ENCODE results near the gene TM7SF3. TPM values are rescaled to one million over a fixed set of nuclear protein-coding genes. Genes with fewer than 3 reads are reported as not detected.
A peak's percentile ranks its signal among the peaks of the same experiment; 100 is the strongest.

TM7SF3 gene
- total RNA-seq, 1 donor from 2014 or later, result 99.0 TPM

DNA sequence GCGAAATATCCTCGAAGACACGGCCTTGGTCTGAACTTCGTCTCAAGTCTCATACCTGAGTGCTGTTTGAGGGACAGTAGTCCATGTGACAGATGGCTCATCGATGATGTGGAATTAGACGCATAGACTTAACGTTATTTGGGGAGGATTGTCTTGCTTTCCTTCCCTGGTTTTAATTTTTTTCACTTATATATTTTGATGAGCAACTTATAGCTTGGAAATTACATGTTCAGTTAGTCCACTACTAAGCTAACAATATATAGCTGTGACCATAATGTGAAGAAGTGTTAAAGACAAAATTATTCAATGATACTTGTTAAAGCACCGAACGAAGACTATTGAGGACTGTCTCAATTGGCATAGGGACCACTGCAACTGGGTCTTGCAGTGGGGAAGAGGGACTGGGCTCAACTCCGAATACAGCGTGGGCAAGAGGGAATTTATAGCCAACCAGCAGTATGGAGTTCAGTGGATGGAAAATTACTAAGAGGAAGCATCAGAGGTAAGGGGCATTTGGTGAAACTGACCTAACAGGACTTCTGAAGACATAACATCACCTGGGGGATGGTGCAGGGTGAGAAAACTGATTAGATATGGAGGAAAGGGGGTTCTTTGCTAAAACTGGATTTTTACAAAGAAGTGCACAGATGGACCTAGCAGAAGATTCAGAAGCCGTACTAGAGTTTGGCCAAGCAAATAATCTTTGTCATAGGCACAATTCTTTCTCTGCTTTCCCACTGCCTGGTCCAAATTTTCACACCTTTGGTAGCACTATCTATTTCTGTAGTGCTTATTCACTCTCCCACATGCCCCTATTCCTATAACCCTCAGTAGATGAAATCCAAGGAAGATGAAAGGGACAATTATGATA, 910 bp upstream of the TM7SF3 start:
- DNase-seq (ENCODE audit: low read depth in 2 of 2), result no peak

DNA sequence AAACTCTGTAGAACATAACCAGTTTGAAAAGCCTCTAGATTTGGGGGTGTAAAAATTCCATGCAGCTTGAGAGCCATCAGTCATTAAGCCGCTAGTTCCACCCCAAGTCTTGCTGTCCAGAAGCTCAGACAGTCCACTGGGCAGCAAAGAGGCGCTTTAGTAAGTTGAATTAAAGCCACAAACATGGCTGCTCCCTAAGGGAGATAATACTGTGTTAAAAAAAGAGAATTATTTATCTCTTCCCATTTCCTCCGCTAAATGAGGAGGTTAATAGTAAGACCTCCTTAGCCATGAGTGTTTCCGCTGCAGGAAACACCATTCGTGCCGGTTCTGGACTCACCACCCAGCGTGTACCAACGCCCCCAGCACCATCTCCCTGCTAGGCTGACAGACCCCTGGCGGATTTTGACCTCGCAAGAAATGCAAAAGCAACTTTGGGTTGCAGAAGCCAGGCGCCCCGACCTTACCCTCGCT, 536 bp downstream of the TM7SF3 start:
- DNase-seq (ENCODE audit: low read depth in 2 of 2), result peak; percentile 41 to 65

DNA sequence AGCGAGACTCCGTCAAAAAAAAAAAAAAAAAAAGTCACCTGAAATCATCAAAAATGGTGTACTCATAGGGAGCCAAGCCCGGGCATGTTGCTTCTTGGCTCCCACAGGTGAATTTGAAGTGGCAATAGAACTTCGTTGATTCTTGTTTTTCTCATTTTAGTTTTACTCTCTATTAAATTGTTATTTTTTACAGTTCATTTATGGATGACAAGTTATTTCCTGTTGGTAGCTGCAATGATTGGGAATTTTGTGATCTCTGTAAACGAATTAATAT, 1.3 kb downstream of the TM7SF3 start:
- DNase-seq (ENCODE audit: low read depth in 2 of 2), result peak in 1 of 2 donors; percentile 19

DNA sequence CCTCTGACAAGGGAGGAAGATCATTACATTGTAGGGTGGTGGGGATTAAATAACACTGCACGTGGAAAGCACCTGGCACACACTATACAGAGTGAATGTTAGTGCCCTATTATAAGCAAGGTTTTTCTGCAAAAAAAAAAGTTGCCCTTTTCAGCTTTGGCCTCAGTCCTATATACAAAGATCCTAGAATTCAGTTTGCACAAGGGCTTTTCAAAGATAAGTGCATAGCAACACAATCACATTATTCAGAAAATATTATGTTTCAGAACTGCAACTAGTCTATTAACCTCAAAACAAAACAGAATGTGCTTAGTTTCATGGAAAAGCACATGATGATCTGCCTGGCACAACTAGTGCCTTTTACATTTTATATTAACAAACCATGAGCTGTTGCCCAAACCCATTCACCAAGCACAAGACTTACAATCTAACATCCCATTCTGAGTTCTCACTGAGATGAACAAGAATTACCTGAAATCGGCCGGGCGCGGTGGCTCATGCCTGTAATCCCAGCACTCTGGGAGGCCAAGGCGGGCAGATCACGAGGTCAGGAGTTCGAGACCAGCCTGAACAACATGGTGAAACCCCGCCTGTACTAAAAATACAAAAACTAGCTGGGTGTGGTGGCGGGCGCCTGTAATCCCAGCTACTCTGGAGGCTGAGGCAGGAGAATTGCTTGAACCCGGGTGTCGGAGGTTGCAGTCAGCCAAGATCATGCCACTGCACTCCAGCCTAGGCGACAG, 1.8 kb downstream of the TM7SF3 start:
- peak in 1 of 2 donors; percentile 44 for DNase-seq (ENCODE audit: low read depth in 2 of 2)

DNA sequence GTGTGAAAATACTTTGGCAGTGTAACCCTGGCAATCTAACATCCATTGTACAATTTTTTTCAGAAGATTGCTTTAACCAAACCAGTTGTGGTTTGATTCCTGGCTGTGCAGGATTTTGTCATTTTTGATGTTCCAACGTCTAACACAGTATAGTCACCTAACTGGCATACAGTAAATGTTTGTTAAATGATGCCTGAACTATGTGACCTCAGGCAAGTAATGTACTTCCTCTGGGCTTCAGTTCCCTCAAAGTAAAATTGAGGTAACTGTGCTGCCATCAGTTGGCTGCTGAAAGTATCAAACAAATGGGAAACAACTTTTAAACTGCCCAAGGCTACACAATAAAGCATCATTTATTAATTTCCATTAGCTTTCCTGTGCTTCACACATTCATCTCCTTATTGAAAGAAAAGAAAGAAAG, 4.3 kb downstream of the TM7SF3 start:
- peak in 1 of 2 donors; percentile 35 for DNase-seq (ENCODE audit: low read depth in 2 of 2)

DNA sequence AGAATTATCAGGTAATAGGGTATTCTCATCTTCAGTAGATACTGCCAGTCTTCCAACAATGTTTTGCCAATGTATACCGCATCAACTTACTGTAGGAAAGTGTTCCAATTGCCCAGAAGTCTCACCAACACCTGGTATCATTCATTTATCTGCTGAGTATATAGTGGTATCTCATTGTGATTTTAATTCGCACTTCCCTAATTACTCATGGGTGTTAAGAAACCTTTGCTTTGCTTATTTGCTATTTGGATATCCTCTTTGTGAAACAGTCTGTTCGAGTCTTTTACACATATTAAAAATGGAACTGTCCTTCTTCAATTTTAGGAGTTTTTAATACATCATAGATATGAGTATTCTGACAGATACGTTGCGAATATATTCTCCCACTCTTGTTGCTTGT, 6.1 kb downstream of the TM7SF3 start:
- no peak for DNase-seq (ENCODE audit: low read depth in 2 of 2)

DNA sequence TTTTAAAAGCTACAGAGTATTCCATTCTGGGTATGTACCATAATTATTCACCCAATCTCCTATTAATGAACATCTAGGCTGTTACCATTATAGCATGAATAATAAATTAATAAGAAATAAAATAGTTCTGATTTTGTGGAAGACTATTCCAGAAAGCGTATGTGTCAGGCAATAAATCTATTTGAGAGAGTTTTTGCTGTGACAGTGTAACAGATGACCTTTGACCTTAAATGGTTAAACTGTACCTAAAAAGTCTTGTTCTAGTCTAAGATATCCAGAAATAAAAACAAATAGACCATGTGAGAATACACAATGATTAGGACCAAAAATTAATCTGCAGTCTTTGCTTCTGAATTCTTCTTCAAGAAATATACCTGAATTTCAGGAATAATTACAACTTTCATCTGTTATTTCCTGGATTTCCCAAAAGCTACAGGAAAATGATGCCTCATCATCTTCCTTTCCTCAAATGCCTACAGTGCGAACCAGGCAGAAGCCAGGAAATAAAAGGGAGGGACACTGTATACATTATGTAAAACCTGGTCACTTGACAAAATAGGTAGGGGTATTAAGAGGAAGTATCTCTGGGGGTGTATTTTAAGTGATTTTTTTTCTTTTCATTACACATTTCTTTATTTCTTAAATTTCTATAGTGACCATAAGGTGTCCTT, 7.3 kb downstream of the TM7SF3 start:
- peak in 1 of 2 donors; percentile 52 for DNase-seq (ENCODE audit: low read depth in 2 of 2)

DNA sequence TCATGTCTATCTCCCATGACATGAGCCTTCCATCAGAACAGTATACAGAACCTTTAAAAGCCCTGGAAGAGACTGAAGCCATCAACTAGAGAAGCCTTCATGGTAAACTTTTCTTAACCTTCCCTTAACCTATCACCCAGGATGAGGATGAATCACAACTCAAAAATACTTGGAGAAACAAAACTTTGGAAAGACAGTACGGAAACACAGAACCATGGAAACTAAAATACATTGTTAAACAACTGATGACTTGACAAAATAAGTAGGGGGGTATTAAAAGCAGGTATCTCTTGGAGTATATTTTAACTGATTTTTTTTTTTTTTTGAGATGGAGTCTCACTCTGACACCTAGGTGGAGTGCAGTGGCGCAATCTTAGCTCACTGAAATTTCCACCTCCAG, 8.7 kb downstream of the TM7SF3 start:
- peak in 1 of 2 donors; percentile 36 for DNase-seq (ENCODE audit: low read depth in 2 of 2)

DNA sequence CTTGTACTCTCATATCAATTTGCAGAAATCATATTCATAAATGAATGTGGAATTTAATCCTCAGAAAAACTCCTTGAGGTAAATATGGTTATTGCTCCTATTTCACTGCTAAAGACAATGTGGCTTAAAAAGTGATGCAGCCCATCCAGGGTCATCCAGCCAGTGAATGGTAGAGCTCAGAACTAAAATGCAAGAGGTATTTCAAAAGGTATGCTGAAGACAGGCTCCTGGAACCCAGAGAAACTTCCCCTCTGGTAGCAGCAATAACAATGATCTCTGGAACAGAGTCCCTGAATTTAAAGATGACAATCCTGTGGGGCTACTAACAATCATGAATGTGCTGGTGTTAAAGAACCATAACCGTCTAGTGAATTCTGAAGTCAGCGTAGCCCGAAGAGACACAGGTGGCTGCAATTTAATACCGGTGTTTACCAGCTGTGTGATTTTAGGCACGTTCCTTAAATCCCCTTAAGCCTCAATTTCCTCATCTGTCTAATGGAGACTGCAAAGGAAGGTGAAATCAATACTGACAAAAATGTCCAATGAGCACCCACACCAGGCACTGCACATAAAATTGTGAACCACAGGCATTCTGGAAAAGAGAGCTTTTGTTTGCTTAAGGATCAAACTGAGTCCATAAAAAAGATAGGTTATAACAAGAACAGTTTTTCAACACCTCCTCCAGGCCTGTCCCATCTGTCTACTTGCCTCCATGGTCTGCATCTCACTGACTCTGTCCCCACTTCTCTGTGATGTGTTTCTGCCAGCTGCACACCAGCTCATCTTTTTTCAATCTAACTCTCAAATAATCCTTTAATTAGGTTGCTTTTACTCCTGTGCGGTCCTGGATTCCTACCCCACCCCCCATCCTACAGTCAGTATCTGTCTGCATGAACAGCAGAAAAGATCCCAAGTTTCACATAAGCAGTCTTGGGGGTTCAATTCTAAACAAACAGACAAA, 10.5 kb downstream of the TM7SF3 start:
- DNase-seq (ENCODE audit: low read depth in 2 of 2), result no peak

DNA sequence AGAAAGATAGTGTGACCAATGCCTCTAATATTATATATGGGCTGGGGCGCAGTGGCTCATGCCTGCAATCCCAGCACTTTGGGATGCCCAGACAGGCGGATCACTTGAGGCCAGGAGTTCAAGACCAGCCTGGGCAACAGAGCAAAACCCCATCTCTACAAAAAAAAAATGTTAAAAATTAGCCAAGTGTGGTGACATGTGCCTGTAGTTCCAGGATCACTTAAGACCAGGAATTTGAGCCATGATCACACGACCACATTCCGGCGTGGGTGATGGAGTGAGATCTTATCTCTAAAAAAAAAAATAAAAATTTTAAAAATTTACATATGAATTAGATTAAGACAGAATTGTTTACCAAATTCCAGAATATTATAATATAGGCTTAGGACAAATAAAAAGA, 12.0 kb downstream of the TM7SF3 start:
- no peak for DNase-seq (ENCODE audit: low read depth in 2 of 2)

DNA sequence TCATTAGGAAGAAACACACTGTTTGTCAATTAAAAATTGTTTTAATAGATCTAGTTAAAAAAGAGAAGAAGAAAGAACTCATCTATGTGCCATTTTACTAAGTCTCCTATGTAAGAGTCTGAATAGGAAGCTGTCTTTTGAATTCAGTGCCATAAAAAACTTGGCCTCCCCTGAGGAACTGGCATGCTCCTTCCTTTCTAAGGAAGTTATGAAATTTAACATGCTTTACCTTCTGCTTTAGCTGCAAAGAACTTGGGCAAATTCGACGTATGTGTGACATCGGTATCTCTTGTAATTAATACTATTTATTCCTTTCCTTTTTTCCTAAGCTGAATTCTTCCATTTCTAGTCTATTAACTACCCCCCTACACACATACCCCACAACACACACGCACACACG, 12.5 kb downstream of the TM7SF3 start:
- DNase-seq (ENCODE audit: low read depth in 2 of 2), result no peak

DNA sequence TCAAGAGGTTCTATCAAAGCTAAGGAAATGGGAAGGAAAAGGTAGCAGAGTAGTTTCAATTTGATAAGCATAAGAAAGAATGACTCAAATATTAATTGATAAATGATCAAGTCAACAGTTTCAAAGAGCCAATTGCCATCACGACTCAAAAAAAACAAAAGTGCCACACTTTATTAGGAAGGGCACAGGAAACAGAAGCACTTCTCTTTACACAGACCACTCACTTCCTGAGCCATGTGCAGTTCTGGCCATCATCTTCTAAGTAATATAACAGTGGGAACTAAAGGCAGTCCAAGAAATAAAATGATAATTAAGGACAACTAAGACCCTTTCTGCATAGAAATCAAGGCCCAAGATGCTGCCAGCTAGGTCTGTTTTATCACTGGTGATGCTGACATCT, 13.2 kb downstream of the TM7SF3 start:
- peak in 1 of 2 donors; percentile 47 for DNase-seq (ENCODE audit: low read depth in 2 of 2)

DNA sequence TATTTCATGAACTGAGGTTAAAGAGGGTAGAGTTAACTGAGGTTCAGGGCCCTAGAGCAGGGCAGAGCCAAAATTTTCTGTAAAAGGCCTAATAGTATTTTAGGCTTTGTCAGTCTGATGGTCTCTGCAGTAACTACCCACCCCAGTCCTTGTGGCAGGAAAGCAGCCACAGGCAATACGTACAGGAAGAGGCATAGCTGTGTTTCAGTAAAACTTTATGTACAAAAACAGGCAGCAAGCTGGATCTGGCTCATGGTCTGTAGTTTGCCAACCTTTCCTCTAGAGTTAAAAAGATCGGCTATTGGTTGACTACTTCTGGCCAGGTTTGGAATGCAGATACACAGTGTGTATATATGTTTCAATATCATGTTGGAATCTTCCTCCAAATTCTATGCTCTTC, 17.2 kb downstream of the TM7SF3 start:
- DNase-seq (ENCODE audit: low read depth in 2 of 2), result no peak

DNA sequence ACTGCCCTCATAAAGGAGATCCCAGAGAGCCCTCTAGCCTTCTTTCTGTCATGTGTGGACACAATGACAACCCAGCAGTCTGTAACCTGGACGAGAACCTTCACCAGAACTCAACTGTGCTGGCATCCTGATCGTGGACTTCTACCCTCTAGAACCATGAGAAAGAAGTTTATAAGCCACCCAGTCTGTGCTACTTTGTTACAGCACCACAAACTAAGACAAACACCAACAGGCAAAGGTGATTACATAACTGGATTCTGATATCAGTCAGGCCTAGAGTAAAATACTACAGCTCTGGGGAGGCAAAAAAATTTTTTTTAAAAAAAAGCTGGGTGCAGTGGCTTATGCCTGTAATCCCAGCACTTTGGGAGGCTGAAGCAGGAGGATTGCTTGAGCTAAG, 18.5 kb downstream of the TM7SF3 start:
- DNase-seq (ENCODE audit: low read depth in 2 of 2), result no peak

DNA sequence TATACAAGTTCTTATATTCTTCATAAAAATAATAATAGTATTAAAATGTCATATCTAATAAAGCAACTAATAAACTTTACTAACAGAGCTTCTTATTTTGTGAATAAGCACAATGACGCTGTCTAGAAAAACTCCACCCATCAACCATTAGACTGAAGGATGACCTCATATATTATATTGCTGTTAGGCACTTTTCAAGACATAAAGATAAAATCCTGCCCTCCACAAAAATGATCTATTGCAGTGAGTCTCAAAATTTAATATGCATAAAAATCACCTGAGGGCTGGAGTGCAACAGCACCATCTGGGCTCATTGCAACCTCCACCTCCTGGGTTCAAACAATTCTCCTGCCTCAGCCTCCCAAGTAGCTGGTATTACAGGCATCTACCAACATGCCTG, 20.1 kb downstream of the TM7SF3 start:
- no peak for DNase-seq (ENCODE audit: low read depth in 2 of 2)

DNA sequence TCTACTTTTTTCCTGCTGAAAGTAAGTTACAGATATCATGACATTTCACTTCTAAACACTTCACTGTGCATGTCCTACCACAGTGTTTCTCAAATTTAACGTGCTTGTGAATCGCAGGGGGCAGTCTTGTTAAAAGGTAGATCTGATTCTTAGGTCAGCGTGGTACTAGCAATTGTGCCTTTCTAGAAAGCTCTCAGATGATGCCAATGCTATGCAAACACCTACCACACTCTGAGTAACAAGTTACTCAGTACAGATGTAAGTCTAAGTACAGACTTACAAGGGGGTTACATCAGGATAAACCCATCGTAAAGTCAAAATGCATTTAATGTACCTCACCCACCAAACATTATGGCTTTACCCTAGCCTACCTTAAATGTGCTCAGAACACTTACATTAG, 22.4 kb downstream of the TM7SF3 start:
- no peak for DNase-seq (ENCODE audit: low read depth in 2 of 2)

DNA sequence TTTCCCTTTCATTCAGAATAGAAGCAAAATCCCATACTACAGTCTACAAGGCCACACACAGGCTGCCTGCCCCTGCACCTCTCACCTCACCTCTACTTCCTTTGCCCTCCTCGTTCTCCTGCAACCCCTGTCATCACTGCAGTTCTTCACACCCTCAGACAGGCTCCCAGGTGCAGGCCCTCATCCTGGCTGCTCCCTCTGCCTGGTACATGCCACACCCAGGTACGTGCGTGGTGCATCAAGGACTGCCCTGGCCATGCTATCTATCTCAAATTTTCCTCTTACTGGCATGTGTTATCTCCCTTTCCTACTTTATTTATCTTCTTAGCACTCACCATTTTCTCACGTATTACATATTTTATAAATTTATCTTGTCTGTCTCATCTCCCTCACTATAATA, 24.3 kb downstream of the TM7SF3 start:
- no peak for DNase-seq (ENCODE audit: low read depth in 2 of 2)

DNA sequence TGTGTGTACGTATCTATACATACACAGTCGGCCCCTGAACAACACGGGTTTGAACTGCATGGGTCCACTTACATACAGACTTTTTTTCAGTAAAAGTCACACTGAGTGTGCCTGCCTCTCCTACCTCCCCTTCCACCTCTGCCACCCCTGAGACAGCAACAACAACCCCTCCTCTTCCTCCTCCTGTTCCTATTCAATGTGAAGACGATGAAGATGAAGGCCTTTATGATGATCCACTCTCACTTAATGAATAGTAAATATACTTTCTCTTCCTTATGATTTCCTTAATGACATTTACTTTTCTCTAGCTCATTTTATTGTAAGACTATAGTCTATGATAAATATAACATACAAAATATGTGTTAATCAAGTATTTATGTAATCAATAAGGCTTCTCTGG, 25.5 kb downstream of the TM7SF3 start:
- DNase-seq (ENCODE audit: low read depth in 2 of 2), result no peak

DNA sequence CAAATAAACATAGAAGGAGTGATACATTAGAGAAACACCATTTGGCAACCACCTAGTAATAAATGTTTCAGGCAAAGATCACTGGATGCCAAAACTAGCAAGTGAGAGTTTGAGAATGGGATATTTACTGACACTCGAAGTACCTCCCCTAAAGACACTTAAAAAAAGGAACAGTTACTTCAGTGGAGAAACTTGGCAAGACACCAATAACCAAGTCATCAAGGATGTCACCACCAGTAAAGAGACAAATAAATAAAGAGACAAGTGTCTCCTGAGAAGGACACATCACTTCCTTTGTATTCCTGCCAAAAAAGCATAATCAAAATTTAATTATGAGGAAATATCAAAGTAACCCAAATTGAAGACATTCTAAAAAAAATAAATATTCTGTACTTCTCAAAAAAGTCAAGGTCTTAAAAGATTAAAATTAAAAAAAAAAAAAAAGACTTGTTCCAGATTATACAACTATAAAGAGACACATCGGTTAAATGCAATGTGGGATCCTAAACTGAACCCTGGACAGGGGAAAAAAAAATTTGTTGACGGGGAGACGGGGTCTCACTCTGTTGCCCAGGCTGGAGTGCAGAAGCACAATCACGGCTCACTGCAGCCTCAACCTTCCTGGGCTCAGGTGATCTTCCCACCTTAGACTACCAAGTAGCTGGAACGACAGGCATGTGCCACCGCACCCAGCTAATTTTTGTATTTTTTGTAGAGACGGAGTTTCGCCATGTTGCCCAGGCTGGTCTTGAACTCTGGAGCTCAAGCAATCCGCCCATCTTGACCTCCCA, 26.4 kb downstream of the TM7SF3 start:
- DNase-seq (ENCODE audit: low read depth in 2 of 2), result peak in 1 of 2 donors; percentile 61

DNA sequence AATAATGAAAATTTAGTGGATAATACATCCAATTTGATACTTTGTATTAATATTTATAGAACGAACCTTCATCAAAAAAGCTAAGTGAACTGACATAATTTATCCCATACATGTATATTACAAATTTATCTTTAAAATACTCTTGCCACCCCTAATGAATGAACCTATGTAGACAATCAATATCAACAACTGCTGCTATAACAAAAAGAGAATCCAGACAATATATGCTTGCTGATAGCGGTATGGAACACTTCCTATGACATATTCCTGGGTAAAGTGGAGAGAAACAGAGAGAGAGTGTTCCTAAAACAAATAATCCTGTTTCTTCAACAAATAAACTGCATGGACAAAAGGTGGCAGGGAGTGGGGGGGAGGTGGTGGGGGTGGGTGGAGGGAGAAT, 31.3 kb downstream of the TM7SF3 start:
- DNase-seq (ENCODE audit: low read depth in 2 of 2), result no peak
